GM19468 (cell line): ENCODE measurements around the gene HMOX1.
"Not testable (repeated sequence)": the region's sequence is repeated elsewhere in the genome, so short reads cannot be mapped to it uniquely, and the experiment has no call there.

Experiments
- ATAC-seq: cut with Tn5 transposase; IDR thresholded peaks from one replicate; pipeline ENCODE4 v1.9.1; 2021; ENCODE audit warnings: mild to moderate bottlenecking, moderate library complexity, moderate number of reproducible peaks; ENCODE audit not compliant: unreplicated experiment; ENCODE audit errors: extremely low read depth

The HMOX1 gene

DNA sequence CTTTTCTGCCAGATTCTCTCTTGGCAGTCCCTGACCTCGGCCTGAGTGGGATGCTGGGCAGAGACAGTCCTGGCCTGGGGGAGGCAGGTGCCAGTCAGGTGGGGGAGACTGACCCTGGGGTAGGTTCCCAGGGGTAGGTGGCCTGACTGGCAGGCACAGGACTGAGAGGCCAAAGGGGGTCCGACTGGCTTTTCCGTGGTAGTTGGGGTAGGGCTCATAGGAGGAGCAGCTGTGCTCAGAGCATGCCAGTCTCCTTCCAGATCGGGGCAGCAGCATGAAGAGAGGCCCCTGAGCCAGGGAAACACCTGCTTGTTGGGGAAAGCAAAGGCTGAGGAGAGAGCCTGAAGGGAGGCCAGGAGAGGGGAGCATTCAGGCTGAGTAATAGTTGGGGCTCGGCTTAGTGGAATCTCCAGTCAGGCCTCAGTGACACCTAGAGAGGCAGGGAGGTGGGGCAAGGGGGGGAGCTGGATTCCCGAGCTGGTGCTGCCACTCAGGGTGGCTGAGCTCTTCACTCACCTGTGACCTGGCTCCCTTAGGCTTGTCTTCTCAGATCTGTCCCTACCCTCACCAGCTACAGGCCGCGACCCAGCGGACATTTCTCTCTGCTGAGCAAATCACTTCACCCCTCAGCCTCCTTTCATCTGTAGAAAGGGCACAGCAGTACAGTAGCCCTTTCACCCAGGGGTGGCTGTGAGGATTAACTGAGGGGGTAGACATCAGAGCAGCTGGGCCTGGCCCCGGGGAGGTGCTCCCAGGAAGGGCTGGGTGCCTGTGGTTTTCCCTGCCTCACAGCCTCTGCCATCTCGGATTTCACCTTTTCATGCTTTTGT, 45.3 kb downstream of the HMOX1 start:
- no peak for ATAC-seq

DNA sequence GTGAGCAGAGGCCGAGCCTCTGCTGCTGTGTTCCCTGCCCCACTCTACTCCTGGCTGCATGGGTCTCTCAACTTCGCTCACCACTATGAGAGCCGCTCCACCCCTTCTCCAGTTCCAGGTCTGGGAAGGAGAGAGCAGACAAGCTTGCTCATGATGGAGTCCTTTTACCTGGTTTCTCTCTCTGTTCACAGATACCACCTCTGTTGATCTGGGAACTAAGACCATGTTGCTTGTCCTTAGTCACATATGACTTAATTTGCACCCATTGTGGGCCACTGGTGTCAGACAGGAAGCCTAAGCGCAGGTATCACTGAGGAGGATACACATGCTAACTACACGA, 45.9 kb downstream of the HMOX1 start:
- no peak for ATAC-seq

- ATAC-seq = no peak
Observed at GRCh38 chr22:35430897-35431322, 50.0 kb downstream of the HMOX1 start.

DNA sequence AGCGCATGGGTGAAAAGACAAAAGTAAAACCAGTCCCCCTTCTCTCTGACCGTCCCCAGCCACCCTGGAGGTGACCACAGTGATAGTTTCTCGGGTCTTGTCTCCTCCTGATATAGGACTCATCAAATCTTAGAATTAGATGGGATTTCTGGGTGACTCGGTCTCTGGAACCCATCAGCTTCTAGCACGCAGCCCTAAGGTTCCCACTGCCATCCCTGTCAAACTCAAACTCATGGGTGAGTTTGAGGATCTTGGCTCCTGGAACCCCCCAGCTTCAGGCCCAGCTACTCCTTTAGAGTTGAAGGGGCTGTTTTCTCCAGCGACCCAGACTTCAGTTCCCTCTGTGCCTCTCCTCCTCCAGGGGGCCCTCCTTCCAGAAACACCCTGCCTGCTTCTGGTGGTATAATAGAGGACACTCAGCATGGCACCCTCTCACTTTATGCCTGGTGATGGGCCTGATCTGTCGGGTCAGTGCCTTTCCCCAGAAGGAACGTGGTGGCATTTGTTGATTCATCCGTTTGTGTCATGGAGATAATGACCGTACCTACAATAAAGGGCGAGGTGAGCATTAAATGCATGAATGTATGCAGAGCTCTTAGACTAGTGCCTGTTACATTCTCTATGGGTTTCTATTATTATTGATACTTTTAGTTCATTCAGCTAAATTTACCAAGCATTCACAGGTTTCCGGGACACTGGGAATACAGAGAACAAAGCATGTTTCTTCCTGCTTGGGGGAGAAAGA, 50.8 kb downstream of the HMOX1 start:
- no peak for ATAC-seq

DNA sequence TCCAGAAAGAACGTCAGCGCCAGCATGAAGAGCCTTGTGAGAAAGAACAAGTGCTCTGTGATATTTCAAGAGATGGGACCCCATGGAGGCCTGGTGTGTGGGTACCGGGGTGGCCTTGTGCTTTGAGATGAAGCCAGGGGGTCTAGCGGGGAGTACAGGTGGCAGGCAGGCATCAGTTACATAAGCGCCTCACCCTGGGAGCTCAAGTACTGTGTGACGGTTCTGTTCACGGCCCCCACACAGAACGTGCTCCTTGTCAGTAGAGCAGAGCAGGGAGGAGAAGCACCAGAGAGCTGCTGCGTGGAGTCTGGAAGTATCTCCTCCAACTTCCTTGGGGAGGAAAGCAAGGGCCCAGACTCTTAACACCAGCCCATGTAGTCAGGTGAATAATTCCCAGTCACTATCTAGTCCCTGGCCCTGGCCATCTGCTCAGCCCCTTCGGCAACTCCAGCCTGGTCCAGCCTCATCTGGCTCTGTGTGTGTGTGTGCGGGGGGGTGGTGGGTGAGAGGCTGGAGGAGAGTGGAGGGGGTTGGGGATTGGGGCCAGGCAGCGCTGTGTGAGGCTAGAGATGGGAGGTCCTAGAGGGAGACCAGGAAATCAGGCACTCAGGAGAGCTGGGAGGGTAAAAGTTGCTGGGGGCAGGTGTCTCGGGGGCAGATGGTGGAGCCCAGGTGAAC, 51.5 kb downstream of the HMOX1 start:
- no peak for ATAC-seq

DNA sequence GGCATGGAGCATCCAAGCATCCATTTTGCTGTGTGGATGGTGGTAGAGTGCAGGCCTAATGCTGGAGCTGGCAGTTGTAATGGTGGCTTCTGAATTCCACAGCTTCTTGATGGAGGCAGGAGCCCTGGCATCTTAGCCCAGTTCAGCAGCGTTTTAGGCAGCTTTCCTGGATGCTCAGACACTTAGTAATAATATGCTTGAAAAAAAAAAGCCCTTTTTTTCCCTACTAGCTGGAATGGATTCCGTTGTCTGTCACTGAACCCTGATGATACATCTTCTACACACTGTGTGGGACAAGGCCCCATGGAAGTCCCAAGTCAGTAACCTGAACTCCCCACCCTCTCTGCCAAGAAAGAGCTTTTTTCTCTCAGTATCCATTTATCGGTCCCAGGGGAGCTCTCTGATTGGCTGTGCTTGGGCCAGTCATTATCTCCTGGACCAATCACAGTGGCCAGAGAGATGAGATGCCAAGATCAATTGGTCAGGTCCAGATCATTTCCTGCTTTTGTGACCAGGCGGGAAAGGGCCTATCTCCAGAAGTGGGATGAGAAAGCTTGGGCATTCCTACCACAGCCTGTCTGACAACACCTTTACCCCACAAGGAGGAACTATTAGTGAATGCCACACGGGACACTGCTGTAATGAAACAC, 53.3 kb downstream of the HMOX1 start:
- ATAC-seq = no peak

DNA sequence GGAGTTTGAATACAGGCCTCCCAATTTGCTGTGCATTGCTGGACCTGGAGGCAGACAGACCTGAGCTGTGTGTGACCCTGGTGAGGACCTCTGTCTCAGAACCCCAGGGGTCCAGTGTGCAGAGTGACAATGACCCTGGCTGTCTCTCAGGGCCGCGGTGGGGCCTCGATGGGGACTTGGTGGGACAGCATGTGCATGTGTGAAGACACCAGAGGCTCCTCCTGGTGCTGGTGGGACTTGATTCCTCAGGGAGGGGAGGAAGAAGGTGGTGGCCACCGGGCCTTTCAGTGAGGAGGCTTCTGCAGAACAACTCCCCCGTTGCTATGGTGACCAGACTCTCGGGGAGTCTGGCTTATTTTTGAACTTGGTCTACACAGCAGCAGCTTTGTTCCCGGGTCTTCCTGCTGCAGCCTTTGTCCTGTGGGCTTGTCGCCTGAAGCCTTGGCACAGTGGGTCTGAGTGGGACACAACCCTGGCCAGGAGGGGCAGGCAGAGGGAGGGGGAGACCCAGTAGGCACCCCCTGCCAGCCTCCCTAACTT, 54.4 kb downstream of the HMOX1 start:
- ATAC-seq = no peak

GRCh38 chr22:35436421-35436820, 55.5 kb downstream of the HMOX1 start:
- ATAC-seq = no peak

GRCh38 chr22:35437049-35437448, 56.2 kb downstream of the HMOX1 start:
- no peak for ATAC-seq

DNA sequence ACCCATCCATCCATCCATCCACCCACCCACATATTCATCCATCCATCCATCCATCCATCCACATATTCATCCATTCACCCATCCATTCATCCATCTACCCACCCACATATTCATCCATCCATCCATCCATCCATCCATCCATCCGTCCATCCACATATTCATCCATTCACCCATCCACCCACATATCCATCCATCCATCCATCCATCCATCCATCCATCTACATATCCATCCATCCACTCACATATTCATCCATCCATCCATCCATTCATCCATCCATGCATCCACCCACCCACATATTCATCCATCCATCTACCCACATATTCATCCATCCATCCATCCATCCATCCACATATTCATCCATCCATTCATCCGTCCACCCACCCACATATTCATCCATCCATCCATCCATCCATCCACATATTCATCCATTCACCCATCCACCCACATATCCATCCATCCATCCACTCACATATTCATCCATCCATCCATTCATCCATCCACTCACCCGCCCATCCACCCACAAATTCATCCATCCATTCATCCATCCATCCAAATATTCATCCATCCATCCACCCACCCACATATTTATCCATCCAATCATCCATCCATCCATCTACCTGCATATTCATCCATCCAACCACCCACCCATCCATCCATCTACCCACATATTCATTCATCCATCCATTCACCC, 57.9 kb downstream of the HMOX1 start:
- ATAC-seq = not testable (repeated sequence)

- no peak for ATAC-seq
Observed at GRCh38 chr22:35439365-35439717, 58.4 kb downstream of the HMOX1 start.

GRCh38 chr22:35440129-35440528, 59.2 kb downstream of the HMOX1 start:
- ATAC-seq = no peak

DNA sequence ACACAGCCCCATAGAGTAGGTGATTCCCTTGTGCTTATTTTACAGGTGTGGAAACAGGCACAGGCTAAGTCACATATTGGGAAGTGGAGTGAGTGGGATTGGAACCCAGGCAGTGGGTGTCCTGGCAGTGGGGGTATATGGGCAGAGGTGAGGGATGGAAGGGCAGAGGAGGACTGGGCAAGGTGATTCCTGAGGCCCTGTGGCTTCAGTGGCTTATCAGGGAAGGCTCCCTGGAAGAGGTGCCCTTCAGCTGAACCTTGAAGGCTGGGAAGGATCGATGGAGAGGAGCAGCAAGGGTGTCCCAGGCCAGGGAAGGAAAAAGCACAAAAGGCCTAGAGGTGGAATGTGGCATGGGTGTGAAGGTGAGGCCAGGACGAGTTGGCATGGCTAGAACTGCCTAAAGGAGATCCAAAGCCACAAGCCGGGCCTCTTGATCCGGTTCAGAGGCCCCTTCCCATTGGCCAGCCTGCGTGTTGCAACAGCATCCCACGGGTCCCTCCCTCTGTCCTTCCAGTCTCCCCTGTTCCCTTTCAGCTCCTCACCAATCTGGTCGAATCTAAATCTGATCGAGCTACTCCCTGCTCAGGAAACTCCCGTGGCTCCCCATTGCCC, 60.7 kb downstream of the HMOX1 start:
- ATAC-seq = no peak

GRCh38 chr22:35442471-35442870, 61.6 kb downstream of the HMOX1 start:
- no peak for ATAC-seq

DNA sequence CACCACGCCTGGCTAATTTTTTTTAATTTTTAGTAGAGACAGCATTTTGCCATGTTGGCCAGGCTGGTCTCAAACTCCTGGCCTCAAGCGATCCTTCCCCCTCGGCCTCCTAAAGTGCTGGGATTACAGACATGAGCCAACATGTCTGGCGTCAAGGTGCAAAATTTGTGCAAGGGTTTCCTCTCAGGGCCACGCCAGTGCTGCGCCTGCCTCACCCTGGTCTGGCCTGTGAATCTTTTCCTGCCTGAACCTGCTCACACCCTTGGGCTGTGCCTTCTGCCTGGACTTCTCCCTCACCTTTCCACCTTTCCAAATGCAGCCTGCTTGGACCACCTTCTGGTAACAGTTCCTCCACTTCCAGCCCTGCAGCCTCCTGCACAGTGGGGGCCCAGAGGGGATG, 62.4 kb downstream of the HMOX1 start:
- ATAC-seq = no peak
